GM21737 (cell line): ENCODE data around the gene OIP5.
"Not testable (repeated sequence)": the region's sequence is repeated elsewhere in the genome, so short reads cannot be mapped to it uniquely, and the experiment has no call there.

ENCODE experiments used
- ATAC-seq: cut with Tn5 transposase; IDR thresholded peaks from one replicate; pipeline ENCODE4 v1.9.1; 2021; ENCODE audit warnings: mild to moderate bottlenecking, moderate library complexity; ENCODE audit not compliant: unreplicated experiment

Gene OIP5

DNA sequence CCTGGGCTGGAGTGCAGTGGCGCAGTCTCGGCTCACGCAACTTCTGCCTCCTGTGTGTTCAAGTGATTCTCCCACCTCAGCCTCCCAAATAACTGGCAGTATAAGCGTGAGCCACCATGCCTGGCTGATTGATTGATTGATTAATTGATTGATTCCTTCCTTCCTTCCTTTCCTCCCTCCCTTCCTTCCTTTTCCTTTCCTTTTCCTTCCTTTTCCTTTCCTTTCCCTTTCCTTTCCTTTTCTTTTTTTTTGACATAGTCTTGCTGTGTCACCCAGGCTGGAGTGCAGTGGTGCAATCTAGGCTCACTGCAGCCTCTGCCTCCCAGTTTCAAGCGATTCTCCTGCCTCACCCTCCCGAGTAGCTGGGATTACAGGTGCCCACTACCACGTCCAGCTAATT lies 71.5 kb downstream of the OIP5 start:
- not testable (repeated sequence) for ATAC-seq

- no peak for ATAC-seq
Observed at GRCh38 chr15:41259546-41260189, 72.7 kb downstream of the OIP5 start.
